Activated CD4-positive, alpha-beta T cell treated with anti-CD3 and anti-CD28 coated beads, Interleukin-2, amount 50 U/mL, for 16 hours (primary cell): Measurements from ENCODE around the gene CADM4.
A peak's percentile ranks its signal among the peaks of the same experiment; 100 is the strongest.

ENCODE experiments used
- DNase-seq: peaks from one replicate; pipeline ENCODE4 v3.0.0-alpha.2; 2020

The CADM4 gene

DNA sequence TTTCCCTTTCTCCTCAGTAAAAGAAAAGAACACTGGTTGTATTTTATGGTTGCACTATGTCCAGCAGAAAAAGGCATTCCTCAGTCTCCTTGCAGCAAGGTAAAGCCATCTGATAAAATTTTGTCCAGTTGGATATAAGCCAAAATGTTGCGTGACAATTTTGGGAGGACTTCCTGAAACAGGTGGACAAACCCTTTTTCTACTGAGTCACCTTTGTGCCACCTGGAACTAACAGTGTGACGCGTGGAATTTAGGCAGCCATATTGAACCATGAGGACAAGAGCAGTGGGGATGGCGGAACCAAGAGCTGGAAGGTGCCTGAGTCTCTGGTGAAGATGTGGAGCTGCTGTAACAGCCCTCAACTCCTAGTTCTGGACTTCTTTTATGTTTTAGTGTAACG is 8.2 kb downstream of the CADM4 start:
- no peak for DNase-seq

DNA sequence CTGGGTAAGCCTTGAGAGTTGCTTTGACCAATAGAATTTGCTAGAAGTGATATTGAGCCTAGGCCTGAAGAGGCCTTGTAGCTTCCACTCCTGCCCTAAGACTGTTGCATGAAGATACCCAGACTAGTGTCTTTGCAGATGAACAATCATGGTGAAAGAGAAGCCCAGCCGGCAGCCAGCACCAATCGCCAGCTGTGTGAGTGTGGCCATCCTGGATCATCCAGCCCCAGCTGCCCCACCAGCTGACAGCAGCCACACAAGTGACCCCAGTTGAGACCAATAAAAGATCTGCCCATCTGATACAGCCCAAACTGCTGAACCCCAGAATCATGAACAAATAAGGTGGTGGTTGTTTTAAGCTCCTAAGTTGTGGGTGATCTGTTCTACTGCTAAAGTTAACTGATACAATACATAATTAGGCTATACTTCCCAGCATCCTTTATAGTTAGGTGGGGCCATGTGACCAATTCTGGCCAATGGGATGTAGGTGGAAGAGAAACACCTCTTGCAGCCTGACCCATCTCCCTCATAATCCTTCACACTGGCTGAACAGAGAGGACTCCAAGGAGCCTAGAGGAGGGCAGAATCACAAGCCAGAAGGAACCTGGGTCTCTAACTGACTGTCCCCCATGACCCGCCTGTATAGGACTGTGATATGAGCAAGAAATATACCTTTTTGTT is 10.9 kb downstream of the CADM4 start:
- no peak for DNase-seq

DNA sequence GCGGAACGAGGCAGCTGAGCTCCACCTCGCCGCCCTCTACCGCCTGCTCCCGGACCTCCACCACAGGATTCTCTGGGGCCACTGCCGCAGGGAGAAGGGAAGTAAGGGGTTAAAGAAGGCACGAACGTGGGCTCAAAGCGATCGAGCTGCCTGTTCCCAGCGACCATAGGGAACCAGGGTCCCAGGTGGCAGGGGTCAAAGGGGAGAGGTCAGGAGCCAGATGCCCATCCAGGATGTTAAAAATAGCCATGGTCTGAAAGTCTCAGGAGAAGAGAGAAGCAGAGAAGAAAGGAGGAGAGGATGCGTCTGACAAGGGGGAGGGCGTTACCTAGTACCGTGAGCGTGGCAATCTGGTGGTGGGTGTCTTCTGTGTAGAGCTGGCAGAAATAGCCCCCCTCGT is 12.8 kb downstream of the CADM4 start:
- DNase-seq = no peak

DNA sequence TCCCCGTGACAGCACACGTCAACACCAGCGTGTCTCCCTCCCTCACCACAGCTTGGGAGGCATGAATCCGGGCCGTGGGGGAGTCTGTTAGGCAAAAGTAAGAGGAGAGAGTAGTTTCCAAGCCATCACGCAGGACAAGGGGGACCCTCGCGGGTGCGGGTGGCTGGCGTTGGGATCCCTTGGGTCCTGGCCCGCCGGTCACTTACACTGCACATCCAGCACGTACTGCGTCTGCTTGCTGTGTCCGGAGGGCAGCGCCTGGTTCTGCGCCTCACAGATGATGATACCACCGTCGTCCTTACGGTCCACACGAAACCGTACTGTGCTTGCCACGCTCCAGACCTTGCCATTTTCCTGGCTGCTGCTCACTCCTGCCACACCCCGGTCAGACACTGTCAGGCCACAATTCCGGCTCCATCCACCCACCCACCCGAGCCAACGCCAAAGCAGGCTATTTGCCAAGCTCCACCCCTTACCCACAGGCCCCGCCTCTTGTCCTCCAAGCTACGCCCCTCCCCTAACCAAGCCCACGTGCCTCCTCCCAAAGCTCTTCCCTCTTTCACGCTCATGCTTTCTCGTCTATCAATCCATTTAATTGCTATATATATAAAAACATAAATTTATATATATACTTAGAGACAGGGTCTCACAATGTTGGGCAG is 13.6 kb downstream of the CADM4 start:
- peak; percentile 15 for DNase-seq

DNA sequence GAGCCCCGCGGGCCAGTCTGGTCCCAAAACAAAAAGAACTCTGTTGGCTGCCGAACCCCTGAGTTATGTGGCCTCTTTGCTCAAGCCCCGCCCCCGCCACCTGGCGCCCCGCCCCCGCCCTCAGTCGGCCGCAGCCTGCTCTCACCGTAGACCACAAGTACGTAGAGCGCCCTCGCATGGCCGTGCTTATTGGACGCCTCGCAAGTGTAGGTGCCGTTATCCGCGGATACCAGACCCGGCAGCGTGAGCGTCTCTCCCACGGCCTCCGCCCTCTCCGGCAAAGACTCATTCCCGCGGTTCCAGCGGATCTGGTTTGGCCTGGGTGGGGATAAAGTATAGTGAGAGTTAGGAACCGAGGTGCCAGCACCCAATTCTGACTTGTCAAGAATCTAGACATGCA is 14.7 kb downstream of the CADM4 start:
- DNase-seq = peak; percentile 89

DNA sequence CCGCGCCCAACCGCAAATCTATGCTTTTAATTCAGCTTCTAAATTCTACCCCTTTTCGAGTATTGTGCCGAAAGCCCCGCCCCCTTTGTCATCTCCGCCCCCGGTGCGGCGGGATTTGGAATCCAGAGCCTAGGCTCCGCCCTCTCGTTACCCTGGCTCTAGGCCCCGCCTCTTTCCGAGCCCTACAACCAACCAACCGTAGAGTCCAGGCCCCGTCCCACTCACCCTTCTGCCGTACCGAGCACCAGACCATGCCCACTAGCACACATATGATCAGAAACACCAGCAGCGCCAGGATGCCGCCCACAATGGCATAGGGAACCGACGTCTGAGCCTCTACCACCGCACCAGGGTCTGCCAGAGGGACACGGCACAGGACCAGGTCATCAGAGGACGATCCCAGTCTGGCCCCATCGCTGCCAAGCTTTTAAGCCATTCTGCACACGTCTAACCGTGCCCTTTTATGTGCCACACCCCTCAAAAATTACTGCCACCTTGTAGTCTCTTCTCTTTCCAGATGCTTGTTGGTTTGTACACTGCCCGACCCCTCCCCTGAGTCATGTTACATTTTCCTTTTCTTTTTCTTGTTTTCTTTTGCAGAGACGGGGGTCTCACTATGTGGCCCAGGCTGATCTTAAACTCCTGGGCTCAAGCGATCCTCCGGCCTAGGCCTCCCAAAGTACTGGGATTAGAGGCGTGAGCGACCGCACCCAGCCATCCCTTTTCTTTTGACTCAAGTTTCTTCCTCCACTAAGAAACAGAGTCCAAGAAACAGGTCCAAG is 15.6 kb downstream of the CADM4 start:
- peak; percentile 21 for DNase-seq

DNA sequence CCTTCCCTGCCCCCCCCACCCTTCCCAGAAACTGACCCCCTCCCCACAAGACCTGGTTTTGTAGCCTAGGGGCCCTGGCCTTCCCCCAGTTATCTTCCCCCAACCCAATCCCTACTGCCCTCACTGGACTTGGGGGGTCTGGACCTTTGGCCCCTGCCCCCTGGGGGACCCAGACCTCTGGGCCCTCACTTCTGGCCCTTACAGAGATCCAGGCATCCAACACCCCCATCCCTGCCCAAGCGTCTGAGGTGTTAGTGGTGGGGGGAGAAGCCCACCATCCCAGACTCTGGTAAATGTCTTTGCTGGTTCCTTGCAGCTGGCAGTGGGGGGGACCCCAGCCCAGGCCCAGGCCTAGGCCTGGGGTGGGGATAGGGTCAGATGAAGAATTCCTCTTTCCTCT is 16.7 kb downstream of the CADM4 start:
- no peak for DNase-seq

DNA sequence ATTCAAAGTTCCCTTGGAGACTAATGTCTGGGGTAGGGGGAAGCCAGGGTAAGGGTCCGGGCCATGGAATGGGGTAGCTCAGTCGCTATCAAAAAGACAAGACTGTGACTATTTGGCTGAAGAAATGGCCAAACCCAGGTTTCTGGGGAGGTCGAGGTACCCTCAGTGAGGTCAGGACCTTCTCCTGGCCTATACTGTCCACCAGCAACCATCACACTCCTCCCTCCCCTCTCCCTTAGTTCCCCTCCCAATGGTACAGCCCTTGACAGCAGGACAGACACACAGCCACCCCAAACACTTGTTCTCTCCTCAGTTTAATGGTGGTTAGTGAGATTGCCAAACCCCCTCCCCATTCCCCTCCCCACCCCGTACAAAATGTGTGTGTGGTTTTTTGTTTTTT is 17.6 kb downstream of the CADM4 start:
- DNase-seq = no peak

DNA sequence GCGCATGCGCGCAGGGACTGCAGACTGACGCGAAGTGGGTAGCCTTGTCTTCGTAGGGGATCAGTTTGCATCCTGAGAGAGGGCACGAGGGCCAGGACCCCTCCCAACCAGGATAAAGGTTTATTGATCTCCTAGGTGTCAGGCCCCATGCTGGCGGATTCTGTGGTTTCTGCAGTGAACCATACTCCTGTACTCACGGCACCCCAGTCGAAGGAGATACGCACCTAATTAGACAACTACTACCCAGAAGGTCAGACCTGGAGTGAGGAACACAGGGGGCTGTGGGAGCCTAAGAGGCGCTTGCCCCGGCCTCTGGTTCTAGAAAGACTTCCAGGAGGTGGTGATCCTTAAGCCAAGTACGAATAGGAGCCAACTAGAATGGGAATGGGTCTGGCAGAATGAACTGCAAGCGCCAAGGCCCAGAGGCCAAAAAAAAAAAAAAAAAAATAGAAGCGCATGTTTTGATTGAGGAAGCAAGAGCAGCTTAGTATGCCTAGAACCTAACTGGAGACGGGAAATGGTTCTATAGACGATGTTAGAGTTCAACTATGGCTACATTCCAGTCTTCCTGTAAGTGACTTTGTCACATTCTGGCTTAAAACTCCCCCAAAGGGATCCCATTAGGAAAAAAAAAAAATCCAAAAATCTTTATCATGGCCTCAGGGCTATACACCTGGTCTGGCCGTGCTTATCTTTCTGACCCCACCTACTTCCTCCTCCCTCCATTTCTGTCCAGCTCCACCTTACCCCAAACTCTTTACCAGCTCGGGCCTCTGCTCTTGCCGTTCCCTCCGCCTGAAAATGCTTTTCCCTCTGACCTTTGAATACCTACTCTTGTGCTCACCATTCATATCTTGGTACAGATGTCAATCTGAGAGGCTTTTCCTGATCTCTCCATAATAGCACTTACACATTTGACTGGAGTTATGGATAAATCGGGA is 19.3 kb downstream of the CADM4 start:
- DNase-seq = no peak

DNA sequence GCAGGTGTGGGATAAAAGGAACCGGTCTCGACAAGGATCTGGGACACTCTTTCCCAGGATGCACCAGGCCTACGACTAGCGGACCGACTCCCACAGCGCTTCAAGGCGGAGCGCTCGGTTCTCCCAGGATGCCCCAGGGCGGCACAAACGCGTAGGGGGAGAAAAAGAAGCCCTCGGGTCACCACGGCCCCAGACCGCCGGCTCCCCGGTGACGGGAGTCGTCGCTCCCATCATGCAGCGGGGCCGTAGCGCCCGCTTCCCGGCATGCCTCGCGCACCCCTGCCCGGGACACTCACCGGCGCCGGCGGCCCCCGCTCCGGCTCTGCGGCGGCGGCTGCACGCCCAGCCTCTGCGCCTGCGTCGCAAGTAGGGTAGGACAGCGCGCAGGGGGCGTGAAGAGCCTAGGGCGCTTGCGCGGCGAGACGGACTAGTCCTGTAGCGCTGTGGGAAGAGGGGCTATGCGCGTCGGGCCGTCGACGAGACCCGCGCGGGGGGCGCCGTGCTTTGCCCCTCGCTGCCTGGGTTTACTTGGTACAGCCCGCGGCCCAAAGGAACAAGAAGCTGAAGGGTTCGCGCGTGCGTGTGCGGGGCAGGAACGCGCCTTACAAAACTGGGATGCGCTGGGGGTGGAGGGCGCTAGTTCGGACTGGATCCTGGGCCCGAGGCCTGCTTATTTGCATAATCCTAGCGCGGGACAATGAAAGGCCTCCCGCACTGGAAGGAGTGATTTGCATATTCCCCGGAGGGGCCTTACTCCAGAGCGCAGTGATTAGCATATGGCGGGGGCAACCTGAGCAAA is 20.2 kb downstream of the CADM4 start, which contains the start of gene ZNF428:
TSS of gene ZNF428 (minus strand) at position 368 of the 799 bp plus-strand sequence. CDS start 5,325 bp downstream, outside the sequence.
- DNase-seq = peak; percentile 92

DNA sequence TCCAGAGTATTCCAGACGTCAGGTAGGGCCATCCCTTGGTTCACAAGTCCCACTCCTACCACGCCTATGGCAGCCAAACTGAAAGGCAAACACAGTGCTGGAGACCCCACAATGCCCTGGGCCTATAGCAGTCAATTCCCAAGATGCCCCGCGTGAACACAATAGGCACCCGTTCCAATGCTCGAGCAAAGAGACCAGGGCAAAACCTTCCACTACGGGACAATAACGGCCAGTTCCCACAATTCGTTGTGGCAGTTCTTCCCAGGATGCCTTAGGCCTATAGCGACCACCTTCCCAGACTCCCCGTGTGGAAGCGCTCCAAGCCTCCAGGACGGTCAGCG is 20.8 kb downstream of the CADM4 start:
- peak; percentile 66 for DNase-seq

DNA sequence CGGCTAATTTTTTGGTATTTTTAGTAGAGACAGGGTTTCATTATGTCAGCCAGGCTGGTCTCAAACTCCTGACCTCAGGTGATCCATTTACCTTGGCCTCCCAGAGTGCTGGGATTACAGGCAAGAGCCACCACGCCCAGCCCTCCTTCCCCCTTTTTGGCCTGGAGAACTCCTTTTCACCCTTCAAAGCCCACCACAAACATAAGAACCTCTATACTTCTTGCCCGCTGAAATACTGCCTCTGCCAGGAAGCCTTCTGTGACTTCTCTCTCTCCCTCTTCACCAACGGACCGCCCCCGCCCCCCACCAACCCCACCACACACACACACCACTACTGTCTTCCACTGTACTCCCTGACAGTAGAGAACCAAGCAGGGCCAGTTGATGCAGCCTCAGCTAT is 22.7 kb downstream of the CADM4 start:
- no peak for DNase-seq

DNA sequence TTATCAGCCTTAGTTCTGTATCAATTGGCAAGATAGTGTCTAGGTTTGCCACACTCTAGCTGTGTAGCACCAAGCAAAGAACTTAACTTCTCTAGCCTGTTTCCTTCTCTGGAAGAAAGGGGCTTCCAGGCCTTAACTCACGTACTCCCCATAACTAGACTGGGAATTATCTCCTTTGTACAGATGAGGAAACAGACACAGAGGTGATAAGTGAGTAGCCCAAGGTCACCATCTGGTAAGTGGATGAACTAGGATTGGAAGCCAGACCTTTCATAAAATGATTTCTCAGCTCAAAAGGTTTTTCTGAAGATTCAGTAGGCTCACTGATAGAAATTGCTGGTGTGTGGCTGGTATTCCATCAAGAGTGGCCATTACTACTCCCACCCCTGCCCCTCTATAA is 23.3 kb downstream of the CADM4 start:
- no peak for DNase-seq

DNA sequence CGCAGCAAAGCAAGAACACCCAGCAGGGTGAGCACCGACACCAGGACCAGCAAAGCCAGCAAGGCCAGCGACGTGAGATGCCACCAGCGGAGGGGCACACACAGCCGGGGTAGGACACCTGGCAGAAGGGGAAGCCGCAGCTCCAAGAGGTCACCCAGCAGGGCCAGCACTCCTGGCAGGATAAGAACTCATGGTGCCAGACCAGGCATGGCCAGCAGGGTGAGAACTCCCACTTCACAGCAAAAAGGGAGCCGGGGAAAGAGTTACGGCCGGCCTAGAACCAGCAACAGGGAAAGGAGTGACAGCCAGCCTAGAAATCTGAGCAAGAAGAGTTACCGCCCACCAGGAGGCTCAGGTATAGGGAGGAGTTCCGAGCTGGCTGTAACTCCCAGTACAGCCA is 27.3 kb downstream of the CADM4 start:
- DNase-seq = no peak

DNA sequence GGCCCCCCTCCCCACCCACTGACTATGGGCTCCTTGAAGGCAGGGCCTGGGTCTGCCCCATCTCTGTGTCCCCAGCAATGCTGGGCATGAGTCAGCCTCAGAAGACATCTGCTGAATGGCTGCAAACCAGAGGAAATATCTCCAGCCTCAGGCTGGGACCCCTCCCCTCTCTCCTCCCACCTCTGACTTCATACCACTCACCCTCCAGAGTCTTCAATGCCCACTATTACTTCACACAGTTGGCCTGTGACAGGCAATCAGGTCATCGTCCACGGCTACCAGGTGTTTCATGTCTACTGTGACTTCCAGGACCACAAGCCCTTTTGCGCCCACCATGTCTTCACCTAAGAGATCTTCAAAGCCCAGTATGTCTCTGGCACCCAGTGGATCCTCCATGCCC is 27.9 kb downstream of the CADM4 start, which contains the start of gene SRRM5:
TSS of gene SRRM5 (plus strand) at position 301 of the 400 bp plus-strand sequence. CDS start at position 335, 34 bp downstream.
- no peak for DNase-seq

DNA sequence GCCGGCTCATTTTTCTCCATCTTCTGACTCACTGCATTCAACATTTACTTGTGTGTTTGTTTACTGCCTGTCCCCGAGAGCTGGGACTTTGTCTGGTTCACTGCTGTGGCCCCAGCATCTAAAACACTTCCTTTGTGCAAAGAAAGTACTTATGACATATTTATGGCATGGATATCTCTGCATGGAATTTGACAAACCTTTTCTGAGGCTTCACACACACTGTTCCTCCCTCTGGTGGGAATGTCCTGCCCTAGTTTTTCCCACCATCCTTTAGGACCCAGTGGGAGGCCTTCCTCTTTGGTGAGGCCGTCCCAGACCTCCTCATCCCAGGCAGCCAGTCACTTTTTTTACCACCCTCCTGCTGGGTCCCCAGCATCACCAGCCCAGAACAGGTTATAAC is 29.2 kb downstream of the CADM4 start:
- no peak for DNase-seq

DNA sequence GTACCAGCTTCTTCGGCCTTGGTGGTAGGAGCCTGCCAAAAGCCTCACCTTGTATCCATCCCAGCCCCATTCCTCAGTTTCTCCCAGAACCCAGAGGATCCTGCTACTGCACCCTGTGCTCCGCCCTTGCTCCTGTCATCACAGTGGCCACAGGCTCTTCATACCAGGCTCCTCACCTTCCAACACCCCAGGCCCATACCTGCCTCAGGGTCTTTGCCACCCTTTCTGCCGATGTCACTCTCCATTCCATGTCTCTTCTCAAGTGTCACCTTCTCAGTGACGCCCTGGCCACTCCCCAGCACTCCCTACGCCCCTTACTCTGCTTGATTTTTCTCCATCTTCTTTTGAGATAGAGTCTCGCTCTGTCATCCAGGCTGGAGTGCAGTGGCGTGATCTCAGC is 29.8 kb downstream of the CADM4 start:
- DNase-seq = no peak

DNA sequence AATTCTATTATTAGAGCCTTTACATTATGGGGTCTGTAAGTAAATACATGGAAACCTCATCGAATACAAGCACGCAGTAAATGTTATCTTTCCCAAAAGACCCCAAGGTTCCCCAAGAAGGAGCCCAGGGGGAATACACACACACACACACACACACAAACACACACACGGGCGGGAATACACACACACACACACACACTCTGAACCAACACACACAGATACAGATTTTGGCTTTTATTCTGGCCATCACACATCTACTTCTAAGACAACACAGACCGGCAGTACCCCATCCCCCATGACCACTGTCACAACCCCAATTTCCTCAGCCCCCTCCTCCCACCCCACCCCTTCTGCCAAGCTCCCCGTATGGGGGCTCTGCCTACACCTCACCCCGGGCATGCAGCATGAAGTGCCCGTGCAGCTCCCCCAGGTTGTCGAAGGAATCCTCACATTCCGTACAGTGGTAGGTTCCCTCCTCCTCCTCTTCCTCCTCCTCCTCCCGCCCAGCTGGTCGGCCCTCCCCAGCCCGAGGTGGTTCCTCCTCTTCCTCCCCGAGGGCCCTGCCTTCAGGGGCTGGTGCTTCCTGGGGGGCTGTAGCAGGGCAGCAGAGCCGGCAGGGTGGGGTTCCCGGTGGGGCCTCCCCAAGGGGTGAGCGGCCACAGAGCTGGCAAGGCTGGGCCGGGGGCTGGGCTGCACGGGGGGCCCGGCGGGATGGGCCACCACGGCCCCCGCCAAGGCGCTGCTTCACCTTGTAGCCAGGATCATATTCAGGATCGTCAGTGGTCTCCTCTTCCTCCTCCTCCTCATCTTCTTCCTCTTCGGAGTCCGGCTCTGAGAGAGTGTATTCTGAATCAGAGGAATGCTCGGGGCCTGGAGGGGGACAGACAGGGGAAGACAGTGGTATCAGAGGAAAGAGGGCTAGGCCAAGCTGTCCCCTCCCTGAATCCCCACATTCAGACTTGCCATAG is 32.1 kb downstream of the CADM4 start:
- no peak for DNase-seq

DNA sequence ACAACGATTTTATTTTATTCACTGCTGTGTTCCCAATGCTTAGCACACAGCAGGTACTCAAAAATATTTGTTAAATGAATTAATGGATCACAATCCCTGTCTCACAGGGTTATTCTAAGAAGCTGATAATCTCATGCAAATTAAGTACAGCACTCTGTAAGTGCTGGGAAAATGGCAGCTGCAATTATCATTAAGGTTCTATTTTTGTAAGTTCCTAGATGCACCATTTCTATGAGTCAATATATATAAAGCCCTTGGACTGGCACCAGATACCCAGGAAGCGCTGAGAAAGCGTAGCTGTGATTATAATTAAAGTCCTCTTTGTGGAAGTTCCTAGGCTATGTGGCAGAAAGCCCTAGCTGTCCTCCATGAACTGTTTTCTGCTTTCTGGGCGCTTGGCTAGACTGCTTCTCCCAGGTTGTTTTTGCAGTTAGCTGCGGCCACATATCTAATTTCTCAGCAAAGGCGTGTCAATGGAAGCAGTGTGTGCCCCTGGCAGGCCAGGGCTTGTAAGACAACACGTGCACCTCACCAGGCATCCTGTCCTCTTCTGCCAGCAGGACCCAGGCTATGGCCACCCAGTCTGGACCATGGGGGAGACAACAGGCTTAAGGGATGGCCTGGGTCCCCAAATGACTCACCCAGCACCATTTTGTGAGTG is 33.0 kb downstream of the CADM4 start:
- no peak for DNase-seq
